Psoas muscle (tissue), 8 donors: Measurements from ENCODE around the gene IL17RA. TPM values are rescaled to one million over a fixed set of nuclear protein-coding genes. Genes with fewer than 3 reads are reported as not detected.

Source experiments
- ATAC-seq, 4 donors: fragments of 200-7000 bp; cut with Tn5 transposase; one replicate each; pipeline ENCODE4 v1.9.1; 2020; ENCODE audit warnings: moderate library complexity in 3 of 4, mild to moderate bottlenecking in 2 of 4
- DNase-seq, 2 donors: peaks; one replicate each; pipeline ENCODE4 v3.0.0-alpha.2; 2020
- H3K27ac ChIP-seq: fragments of 200-600 bp; one replicate; pipeline ENCODE4 v1.8.0; 2022
- H3K27me3 ChIP-seq, 3 donors: fragments of 200-600 bp in 1 of 3; one replicate each; pipeline versions ENCODE4 v1.6.1 to v1.8.0; 2013 to 2022; ENCODE audit warnings: low read length in 2 of 3, mild to moderate bottlenecking in 2 of 3, moderate library complexity in 1 of 3; ENCODE audit not compliant: insufficient read depth in 3 of 3
- H3K36me3 ChIP-seq, 2 donors: fragments of 200-600 bp in 1 of 2; one replicate each; pipeline versions ENCODE4 v1.6.1 to v1.8.0; 2013 to 2022; ENCODE audit warnings: low read depth in 1 of 2, mild to moderate bottlenecking in 1 of 2, moderate library complexity in 1 of 2; ENCODE audit not compliant: insufficient read depth in 1 of 2
- H3K4me1 ChIP-seq: fragments of 200-600 bp; one replicate; pipeline ENCODE4 v1.8.0; 2022
- H3K4me3 ChIP-seq: fragments of 200-600 bp; one replicate; pipeline ENCODE4 v1.8.0; 2022; ENCODE audit warnings: mild to moderate bottlenecking
- H3K9me3 ChIP-seq: fragments of 200-600 bp; one replicate; pipeline ENCODE4 v1.8.0; 2022
- WGBS, 3 donors: extraction: QIAGEN DNeasy Blood & Tissue Kit; methylation state at CpG; one replicate each; pipeline versions ENCODE4 v1.1.6 to v1.1.7; 2013; 5-methylcytosine and 5-hydroxymethylcytosine counted together
- intact Hi-C, 2 donors: fragments of 100-400 bp; cut with DNase I; formaldehyde crosslinking; loops; one replicate each; pipeline versions ENCODE4 v1.11.0 to v1.14.2; 2022
- polyA plus RNA-seq, 3 donors: library from polyadenylated mRNA; stranded (reverse); fragments of 200-250 nt; gene quantifications; one replicate each; pipeline ENCODE4 v1.2.3, GENCODE V29; 2013
- total RNA-seq, 4 donors: library from RNA; stranded (reverse); fragmentation: NEBNext Ultra II Directional in 2 of 4; extraction: Animal tissue kit (Norgen Biotek cat#: 25700) in 2 of 4; gene quantifications; one replicate each; pipeline versions ENCODE4 v1.2.1 to v1.2.4, GENCODE V29; 2021 to 2023
- TF ChIP-seq, protein P1 (sequence below): fragments of 200-600 bp; IDR thresholded peaks from one replicate; pipeline ENCODE4 v1.8.0; 2022; ENCODE audit warnings: antibody characterized with exemption
- donor health status: healthy with polysubstance abuse.
- donor health status: DM: no; HTN: no; CAD: no; lungs with moderate emphysema.
- donor health status: Bipolar disorder and iron deficiency.
- donor health status: healthy.
- donor health status: DM: yes; HTN: yes; CAD: no.
- donor health status: DM: no; HTN: no; CAD: no.
- donor health status: DM: no; HTN: no; CAD: no.
- donor health status: DM: yes; HTN: yes; CAD: no.

Gene IL17RA
- total and polyA plus RNA-seq, 7 donors = 0.93 to 3.7 (median 2.9) TPM

DNA sequence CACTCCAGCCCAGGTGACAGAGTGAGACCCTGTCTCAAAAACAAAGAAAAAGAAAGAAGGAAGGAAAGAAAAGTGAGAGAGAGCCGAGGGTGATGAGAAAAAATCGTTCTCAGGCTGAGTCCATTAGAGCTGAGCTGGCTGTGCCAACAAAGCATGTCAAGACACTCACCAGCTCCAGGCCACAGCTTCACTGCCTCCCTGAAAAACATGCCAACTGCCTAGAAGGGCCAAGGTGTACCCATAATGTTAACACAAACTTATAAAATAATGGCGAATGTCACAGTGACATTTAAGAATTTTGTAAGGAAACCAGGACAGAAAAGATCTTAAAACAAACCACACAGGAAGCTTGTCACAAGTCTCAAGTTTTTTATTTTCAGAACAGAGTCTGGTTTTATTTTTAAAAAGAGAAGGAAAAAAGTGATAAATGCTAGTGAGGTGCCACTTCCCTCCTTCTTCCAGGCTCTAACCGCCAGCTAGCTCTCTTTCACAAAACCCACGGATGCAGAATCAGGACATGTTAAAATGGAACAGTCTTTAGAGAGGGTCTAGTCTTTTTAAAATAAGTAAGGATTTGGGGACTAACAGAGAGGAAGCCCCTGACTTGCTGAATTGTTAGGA lies 31.3 kb downstream of the IL17RA start:
- H3K4me3 ChIP-seq = no peak overlapping the region
- WGBS, 3 donors = 62 to 77% (median 72%) methylated on average over 5 of the region's 5 CpGs
- H3K36me3 ChIP-seq = no peaks in the 10 kb centered on the region
- no peak for ATAC-seq
- H3K9me3 ChIP-seq = no peaks in the 10 kb centered on the region
- TF ChIP-seq, protein P1, sequence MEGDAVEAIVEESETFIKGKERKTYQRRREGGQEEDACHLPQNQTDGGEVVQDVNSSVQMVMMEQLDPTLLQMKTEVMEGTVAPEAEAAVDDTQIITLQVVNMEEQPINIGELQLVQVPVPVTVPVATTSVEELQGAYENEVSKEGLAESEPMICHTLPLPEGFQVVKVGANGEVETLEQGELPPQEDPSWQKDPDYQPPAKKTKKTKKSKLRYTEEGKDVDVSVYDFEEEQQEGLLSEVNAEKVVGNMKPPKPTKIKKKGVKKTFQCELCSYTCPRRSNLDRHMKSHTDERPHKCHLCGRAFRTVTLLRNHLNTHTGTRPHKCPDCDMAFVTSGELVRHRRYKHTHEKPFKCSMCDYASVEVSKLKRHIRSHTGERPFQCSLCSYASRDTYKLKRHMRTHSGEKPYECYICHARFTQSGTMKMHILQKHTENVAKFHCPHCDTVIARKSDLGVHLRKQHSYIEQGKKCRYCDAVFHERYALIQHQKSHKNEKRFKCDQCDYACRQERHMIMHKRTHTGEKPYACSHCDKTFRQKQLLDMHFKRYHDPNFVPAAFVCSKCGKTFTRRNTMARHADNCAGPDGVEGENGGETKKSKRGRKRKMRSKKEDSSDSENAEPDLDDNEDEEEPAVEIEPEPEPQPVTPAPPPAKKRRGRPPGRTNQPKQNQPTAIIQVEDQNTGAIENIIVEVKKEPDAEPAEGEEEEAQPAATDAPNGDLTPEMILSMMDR = no peak
- H3K27me3 ChIP-seq = no peaks in the 10 kb centered on the region
- intact Hi-C loops = loop anchor here (5.0 kb wide), 3 partner anchors 41 to 81 kb away; partner anchors contain the start of gene HDHD5 (in 1 of the 2)
- no peak overlapping the region for H3K27ac ChIP-seq
- no peak for DNase-seq
- no peaks in the 10 kb centered on the region for H3K4me1 ChIP-seq

DNA sequence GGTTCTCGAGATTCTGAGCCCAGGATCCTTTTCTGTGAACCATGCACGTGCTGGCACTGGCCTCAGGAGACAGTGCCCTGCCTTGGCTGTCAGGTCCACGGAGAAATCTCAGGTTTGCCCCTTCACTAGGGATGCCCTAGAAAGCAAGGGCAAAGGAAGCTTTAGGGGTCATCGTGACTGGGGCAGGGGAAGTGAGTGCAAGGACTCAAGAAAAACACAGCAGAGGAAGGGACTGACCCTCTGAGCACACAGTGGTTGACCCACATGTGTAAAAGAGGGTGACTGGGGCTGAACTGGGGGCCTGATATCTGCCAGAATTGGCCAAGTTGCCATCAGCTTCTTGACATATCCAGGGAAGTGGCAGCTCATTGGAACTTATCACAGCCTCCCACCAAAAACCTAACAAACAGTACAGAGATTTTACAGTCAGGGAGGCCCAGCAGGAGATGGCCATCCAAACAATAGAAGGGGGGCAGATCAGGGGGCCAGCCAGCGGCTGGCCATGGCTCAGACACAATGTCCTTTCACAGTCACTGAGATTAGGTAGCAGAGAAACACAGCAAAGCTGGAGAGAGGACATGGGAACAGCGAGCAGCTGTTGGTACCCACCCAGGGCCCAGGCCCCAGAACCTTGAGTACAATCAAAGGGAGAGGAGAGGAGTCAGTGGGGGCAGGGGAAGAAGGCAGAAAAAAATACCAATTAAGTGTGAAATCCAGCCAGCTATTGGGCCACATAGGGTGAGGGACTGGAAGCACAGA lies 32.0 kb downstream of the IL17RA start:
- no peak overlapping the region for H3K27ac ChIP-seq
- peaks cover 0 to 3% (median 0%) of the 10 kb centered on the region in 3 donors for H3K27me3 ChIP-seq
- peaks cover 3% of the 10 kb centered on the region for H3K4me1 ChIP-seq
- no peak for DNase-seq
- no peaks in the 10 kb centered on the region for H3K9me3 ChIP-seq
- intact Hi-C loops = loop anchor here (5.0 kb wide), 3 partner anchors 41 to 81 kb away; partner anchors contain the start of gene HDHD5 (in 1 of the 2)
- TF ChIP-seq, protein P1 = no peak
- H3K4me3 ChIP-seq = no peak overlapping the region
- no peak for ATAC-seq
- H3K36me3 ChIP-seq = no peaks in the 10 kb centered on the region
- 51 to 66% (median 59%) methylated on average over 6 of the region's 6 CpGs for WGBS, 3 donors

DNA sequence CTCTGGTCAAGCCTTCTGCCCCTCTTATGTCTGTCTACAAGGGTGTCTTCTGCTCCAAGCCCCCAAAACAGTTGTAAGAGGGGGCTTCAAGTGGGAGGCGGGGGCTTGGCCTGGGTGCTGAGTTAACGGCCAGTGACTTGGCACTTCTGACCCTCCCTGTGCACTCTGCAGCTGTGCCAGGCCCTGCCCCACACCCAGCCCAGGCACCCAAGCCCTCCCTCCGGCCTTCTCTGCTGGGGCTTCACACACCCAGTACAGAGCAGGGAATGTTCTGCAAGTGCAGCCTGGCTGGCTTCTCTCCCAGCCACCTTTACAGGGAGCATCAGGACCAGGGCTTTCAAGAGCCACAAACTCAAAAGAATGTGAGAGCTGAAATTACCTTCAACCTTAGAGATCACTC lies 32.6 kb downstream of the IL17RA start:
- Histone ChIP-seq H3K4me3 (no peak overlapping the region), H3K27ac (no peak overlapping the region), H3K36me3 (no peaks in the 10 kb centered on the region), H3K9me3 (no peaks in the 10 kb centered on the region), H3K4me1 (peaks cover 5% of the 10 kb centered on the region), H3K27me3 (peaks cover 0 to 8% (median 0%) of the 10 kb centered on the region in 3 donors)
- intact Hi-C loops = loop anchor here (5.0 kb wide), 3 partner anchors 40 to 80 kb away; partner anchors contain the start of gene HDHD5 (in 1 of the 2)
- TF ChIP-seq, protein P1 = no peak
- WGBS, 3 donors = 47 to 74% (median 69%) methylated on average over 3 of the region's 3 CpGs
- no peak for DNase-seq
- no peak for ATAC-seq

DNA sequence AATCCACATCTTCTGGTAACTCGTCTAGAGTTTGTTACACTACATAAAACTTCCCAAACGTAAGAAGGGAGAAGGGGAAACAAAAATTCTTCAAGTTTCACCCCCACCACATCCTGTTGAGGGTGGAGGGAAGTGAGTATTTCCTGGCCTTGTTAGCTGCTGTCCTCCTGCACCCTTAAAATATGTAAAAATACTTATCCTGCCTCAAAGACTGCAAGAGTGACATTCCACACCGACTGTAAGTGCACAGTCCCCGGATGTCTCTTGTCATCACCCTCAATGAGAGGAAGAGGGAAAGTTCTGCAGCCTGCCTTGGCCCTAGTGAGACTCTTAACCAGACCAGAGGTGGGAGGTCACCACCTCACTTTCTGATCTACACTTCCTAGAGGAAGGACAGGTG lies 33.1 kb downstream of the IL17RA start:
- ATAC-seq (no peak), DNase-seq (no peak)
- TF ChIP-seq, protein P1 = no peak
- 48 to 51% (median 51%) methylated on average over 4 of the region's 4 CpGs for WGBS, 3 donors
- Histone ChIP-seq H3K9me3 (no peaks in the 10 kb centered on the region), H3K27ac (no peak overlapping the region), H3K4me1 (peaks cover 5% of the 10 kb centered on the region), H3K4me3 (no peak overlapping the region), H3K36me3 (no peaks in the 10 kb centered on the region), H3K27me3 (peaks cover 0 to 8% (median 0%) of the 10 kb centered on the region in 3 donors)
- intact Hi-C loops = loop anchor here (5.0 kb wide), 3 partner anchors 39 to 79 kb away; partner anchors contain the start of gene HDHD5 (in 1 of the 2)
